AG04450 (cell line): Measurements from ENCODE around the gene NUDT3. TPM values are rescaled to one million over a fixed set of nuclear protein-coding genes. Genes with fewer than 3 reads are reported as not detected.

Experiments
- CTCF ChIA-PET: fragments of 300-600, 350-600 bp; formaldehyde crosslinking; extraction: SDS; loops from one replicate; lab custom pipeline; 2022; ENCODE audit warnings: antibody characterized with exemption, inconsistent platforms; lab: Charles Lee
- POLR2A ChIA-PET: fragments of 350-600 bp; formaldehyde crosslinking; extraction: SDS; loops from one replicate; lab custom pipeline; 2021; ENCODE audit warnings: antibody characterized with exemption, inconsistent platforms; lab: Yijun Ruan, JAX
- DNase-seq: peaks from one replicate; pipeline ENCODE4 v3.0.0-alpha.2; 2011; ENCODE audit warnings: low read depth, low spot score
- H3K27ac ChIP-seq: one replicate; pipeline ENCODE4 v1.5.1; 2012; ENCODE audit warnings: low read depth, low read length, control low read depth
- H3K27me3 ChIP-seq: one replicate; pipeline ENCODE4 v1.6.0; 2012; ENCODE audit warnings: low read length; ENCODE audit not compliant: control insufficient read depth, insufficient read depth
- H3K4me3 ChIP-seq: 2 replicates; pipeline ENCODE4 v1.5.1; 2011; ENCODE audit warnings: mild to moderate bottlenecking, low read depth, low read length, control low read depth
- H3K9me3 ChIP-seq: 2 replicates; pipeline ENCODE4 v1.5.1; 2012; ENCODE audit warnings: low read length; ENCODE audit not compliant: control insufficient read depth, insufficient read depth
- polyA plus RNA-seq: library from polyadenylated mRNA; depleted of rRNA; stranded (reverse); fragments of >200 nt; gene quantifications from 2 replicates; pipeline ENCODE4 v1.2.3, GENCODE V29; 2011
- TF ChIP-seq, protein P1 (sequence below): IDR thresholded peaks from 2 replicates; pipeline ENCODE4 v1.5.1; 2011; ENCODE audit warnings: low read depth, low read length, control low read depth, inconsistent platforms

The NUDT3 gene
- polyA plus RNA-seq, 1 experiment: 26.7 TPM

DNA sequence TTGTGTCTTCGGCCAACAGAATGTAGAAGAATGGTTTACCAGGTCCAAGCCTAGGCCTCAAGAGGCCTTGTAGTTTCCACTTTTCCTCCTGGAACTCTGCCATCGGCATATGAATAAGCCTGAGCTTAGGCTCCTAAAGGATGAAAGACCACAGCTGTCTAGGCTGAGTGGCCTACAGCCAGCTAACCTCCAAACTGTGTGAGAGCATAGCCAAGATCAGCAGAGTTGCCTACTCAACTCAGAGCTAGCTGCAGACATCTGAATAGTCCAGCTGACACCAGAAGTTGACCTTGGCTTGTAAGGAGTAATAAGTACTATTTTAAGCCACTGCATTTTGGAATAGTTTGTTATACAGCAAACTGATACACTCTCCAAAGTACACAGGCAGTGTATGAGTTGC lies 91.1 kb downstream of the NUDT3 start:
- peak; percentile 91 for DNase-seq
- no peak overlapping the region for H3K4me3 ChIP-seq
- ChIA-PET POLR2A (no interaction called here), CTCF (interaction anchor here (0.6 to 1.0 kb wide), 2 partner anchors 10 kb away, joined by 3 read pairs; no protein-coding TSS in a partner anchor)
- no peaks in the 10 kb centered on the region for H3K27me3 ChIP-seq
- TF ChIP-seq, protein P1, sequence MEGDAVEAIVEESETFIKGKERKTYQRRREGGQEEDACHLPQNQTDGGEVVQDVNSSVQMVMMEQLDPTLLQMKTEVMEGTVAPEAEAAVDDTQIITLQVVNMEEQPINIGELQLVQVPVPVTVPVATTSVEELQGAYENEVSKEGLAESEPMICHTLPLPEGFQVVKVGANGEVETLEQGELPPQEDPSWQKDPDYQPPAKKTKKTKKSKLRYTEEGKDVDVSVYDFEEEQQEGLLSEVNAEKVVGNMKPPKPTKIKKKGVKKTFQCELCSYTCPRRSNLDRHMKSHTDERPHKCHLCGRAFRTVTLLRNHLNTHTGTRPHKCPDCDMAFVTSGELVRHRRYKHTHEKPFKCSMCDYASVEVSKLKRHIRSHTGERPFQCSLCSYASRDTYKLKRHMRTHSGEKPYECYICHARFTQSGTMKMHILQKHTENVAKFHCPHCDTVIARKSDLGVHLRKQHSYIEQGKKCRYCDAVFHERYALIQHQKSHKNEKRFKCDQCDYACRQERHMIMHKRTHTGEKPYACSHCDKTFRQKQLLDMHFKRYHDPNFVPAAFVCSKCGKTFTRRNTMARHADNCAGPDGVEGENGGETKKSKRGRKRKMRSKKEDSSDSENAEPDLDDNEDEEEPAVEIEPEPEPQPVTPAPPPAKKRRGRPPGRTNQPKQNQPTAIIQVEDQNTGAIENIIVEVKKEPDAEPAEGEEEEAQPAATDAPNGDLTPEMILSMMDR: no peak
- no peaks in the 10 kb centered on the region for H3K9me3 ChIP-seq
- H3K27ac ChIP-seq: peak overlapping the region; percentile 31

DNA sequence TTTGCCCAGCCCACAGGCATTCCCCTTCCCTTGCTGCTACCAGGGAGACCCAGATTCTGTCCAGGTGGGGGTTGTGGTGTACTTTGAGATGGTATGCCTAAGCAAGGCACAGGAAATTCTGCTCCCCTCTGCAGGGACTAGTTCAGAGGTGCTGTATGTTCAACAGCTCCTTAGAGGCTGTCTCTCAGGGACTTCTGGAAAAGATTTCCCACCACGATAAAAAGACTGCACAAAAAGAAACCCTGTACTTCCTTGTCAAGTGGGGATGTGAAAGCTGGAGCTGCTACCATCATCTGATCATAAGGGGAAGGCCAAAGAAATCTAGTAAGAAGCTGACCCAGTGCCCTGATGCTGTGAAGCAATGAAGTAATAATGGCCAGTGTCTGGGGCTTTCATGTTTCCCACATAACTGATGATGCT lies 92.1 kb downstream of the NUDT3 start:
- Histone ChIP-seq H3K27ac (no peak overlapping the region), H3K4me3 (no peak overlapping the region), H3K9me3 (no peaks in the 10 kb centered on the region), H3K27me3 (no peaks in the 10 kb centered on the region)
- POLR2A ChIA-PET: no interaction called here
- CTCF ChIA-PET: interaction anchor here (0.5 to 1.0 kb wide), 2 partner anchors 9 to 56 kb away, joined by 3 to 4 read pairs; no protein-coding TSS in a partner anchor
- DNase-seq: no peak
- TF ChIP-seq, protein P1: no peak

DNA sequence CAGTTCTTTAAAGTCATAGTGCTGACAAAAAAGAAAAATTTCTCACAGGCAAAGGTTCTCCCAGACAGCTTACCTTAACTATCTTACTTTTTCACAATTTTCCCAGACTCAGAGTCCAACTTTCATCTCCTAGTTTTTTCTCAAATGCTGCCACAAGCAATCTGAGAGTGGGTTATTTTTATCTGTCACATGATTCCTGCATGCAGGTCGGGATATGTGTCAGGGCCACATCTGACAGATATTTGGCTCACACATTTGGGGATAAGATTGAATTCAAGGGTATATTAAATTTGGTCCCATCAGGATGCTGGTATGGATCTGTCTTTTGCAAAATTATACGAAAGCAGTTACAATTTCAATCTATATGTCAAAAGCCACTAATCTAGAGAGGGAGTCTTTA lies 93.5 kb downstream of the NUDT3 start:
- CTCF ChIA-PET: no interaction called here
- POLR2A ChIA-PET: no interaction called here
- Histone ChIP-seq H3K4me3 (no peak overlapping the region), H3K9me3 (no peaks in the 10 kb centered on the region), H3K27ac (no peak overlapping the region), H3K27me3 (no peaks in the 10 kb centered on the region)
- no peak for DNase-seq
- TF ChIP-seq, protein P1: no peak

DNA sequence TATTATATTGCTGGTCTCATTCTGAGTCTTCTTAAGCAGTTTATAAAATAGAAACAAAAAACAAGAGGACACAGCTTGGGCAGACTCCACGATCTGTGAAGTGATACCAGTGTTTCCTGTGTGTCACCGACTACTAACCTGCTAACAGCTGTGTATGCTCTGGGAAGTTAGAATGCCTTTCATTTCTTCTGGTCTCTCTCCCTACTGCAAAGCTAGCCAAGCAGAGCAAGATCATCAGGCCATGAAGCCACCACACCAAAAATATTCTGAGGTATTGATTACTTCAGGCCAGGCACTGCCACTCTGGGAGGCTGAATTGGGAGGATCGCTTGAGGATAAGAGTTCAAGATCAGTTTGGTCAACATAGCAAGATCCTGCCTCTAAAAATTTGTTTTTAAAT lies 96.7 kb downstream of the NUDT3 start:
- no peak overlapping the region for H3K27ac ChIP-seq
- POLR2A ChIA-PET: interaction anchor here (1.4 kb wide), 1 partner anchor 10 kb away, joined by 3 read pairs; no protein-coding TSS in a partner anchor
- H3K4me3 ChIP-seq: no peak overlapping the region
- no peaks in the 10 kb centered on the region for H3K9me3 ChIP-seq
- no peaks in the 10 kb centered on the region for H3K27me3 ChIP-seq
- TF ChIP-seq, protein P1: no peak
- CTCF ChIA-PET: interaction anchor here (0.6 to 1.0 kb wide), 2 partner anchors 46 to 306 kb away, joined by 3 read pairs; no protein-coding TSS in a partner anchor
- DNase-seq: peak; percentile 6

DNA sequence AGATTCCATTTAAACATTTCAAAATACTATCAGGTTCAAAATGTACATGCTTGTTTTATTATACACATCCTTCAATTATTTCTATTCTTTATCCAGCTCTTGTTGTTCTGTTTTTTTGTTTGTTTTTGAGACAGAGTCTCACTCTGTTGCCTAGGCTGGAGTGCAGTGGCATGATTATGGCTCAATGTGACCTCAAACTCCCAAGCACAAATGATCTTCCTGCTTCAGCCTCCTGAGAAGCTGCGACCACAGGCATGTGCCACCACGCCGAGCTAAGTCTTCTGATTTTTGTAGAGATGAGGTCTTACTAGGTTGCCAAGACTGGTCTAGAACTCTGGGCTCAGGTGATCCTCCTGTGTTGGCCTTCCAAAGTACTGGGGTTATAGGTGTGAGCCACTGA lies 99.5 kb downstream of the NUDT3 start:
- no peaks in the 10 kb centered on the region for H3K9me3 ChIP-seq
- no peak overlapping the region for H3K27ac ChIP-seq
- CTCF ChIA-PET: no interaction called here
- POLR2A ChIA-PET: no interaction called here
- H3K4me3 ChIP-seq: no peak overlapping the region
- TF ChIP-seq, protein P1: no peak
- no peaks in the 10 kb centered on the region for H3K27me3 ChIP-seq
- DNase-seq: no peak
